Measurements from ENCODE around the gene VSIG10L2.

- no peak for TF ChIP-seq ZFP30 (CRISPR knock-in tag; IDR thresholded peaks at IDR 0.05)
- TF ChIP-seq ZFP3 (CRISPR knock-in tag; IDR thresholded peaks at IDR 0.05) = no peak
- TF ChIP-seq POU6F1 (CRISPR knock-in tag; IDR thresholded peaks at IDR 0.05; ENCODE audit: borderline replicate concordance, low read depth) = no peak
- TF ChIP-seq BACH2 (CRISPR knock-in tag; IDR thresholded peaks at IDR 0.05; ENCODE audit: borderline replicate concordance) = no peak
- no peak for TF ChIP-seq ZC3H10 (CRISPR knock-in tag; IDR thresholded peaks at IDR 0.05)
- no peak for TF ChIP-seq CSRNP3 (CRISPR knock-in tag; IDR thresholded peaks at IDR 0.05)
- TF ChIP-seq PATZ1 (CRISPR knock-in tag; IDR thresholded peaks at IDR 0.05; ENCODE audit: borderline replicate concordance) = no peak
- no peak for TF ChIP-seq PPARA (CRISPR knock-in tag; IDR thresholded peaks at IDR 0.05; ENCODE audit: borderline replicate concordance)
- TF ChIP-seq ESRRG (CRISPR knock-in tag; IDR thresholded peaks at IDR 0.05) = no peak
Measured at GRCh38 chr11:125945011-125945796, 640 bp upstream of the VSIG10L2 start.

Data from SK-N-SH treated with all-trans-retinoic acid at 6 μM for 48 hours (cell line).